ENCODE data around the gene MOK.

The MOK gene

GRCh38 chr14:102239231-102239630, 65.7 kb downstream of the MOK start:
- no peak for DNase-seq

DNA sequence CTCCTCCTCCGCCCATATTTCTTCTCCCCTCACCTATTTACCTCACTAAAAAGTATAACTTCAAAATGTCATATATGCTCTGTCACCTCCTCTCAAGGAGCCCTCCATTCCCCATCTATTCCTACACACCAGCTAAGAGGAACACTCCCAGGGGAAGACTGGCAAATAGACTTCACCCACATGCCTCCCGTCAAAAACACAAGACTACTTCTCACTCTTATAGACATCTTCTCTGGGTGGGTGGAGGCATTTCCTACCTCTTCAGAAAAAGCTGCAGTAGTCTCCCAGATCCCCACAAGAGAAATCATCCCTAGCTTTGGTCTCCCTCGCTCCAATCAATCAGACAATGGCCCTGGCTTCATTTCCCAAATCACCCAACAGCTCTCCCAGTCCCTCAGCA, 66.2 kb downstream of the MOK start:
- DNase-seq: no peak

DNA sequence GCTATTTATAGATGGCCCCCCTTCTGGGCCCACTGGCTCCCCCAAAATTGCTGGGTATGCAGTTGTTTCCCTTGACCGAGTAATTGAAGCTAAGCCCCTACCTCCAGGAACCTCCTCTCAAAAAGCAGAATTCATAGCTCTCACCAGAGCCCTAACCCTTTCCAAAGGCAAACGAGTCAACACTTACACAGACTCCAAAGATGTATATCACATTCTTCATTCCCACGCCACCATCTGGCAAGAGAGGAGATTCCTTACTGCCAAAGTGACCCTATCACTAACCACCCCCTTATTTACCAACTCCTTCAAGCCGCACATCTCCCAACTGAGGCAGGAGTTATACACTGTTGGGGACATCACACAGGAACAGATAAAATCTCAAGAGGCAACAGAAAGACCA, 66.8 kb downstream of the MOK start:
- no peak for DNase-seq

GRCh38 chr14:102236026-102236425, 68.9 kb downstream of the MOK start:
- no peak for DNase-seq

GRCh38 chr14:102235275-102235897, 69.6 kb downstream of the MOK start:
- DNase-seq: peak; percentile 70

DNA sequence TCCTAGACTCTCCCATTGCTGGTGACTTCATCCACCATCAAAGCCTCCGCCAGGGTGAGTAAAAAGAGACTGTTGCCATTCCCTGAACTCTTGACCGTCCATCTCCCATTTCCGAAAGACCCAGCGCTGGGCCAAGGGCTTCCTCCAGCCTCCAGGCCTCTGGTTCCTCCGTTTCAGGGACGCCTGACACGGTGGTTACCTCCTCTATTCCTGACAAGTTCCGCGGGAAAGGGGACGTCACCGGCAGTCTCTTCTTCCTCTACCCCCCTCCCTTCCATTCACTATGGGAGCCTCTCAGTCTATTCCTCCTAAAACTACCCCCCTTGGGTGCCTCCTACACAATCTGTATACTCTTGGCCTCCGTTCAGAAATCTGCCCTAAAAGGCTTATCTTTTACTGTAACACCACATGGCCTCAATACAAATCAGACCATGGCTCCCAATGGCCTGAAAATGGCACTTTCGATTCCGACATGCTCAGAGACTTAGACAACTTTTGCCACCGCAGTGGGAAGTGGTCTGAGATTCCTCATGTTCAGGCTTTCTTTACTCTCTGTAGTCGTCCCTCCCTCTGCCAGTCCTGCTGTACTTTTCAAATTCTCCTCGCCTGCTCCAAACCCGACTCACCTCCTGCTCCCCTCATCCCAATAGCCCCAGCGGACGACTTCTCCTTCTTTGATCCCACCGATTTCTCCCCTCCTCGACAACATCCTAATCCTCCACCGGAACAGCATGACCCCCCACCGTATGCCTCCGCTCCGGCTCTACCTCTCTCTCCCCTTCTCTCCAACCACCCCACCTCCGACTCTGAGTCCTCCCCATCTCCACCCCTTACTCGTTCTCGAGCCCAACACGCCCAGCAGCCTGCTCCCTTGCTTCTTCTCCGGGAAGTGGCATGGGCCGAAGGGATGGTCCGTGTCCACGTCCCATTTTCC, 70.4 kb downstream of the MOK start:
- no peak for DNase-seq

- no peak for DNase-seq
Measured at GRCh38 chr14:102233081-102233480, 71.9 kb downstream of the MOK start.

DNA sequence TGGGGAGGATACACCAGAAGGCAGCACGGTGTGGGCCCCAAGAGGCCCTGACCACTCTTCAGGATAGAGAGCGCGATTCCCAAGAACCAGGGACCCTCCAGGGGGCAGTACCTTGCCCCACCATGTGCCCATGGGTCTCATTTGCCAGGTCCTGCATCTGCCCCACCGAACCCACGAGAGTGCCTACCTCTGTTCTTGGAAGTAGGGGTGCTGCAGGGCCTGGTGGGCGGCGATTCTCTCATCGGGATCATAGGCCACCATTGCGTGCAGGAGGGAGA, 72.7 kb downstream of the MOK start:
- no peak for DNase-seq

GRCh38 chr14:102231476-102232347, 73.3 kb downstream of the MOK start:
- no peak for DNase-seq

DNA sequence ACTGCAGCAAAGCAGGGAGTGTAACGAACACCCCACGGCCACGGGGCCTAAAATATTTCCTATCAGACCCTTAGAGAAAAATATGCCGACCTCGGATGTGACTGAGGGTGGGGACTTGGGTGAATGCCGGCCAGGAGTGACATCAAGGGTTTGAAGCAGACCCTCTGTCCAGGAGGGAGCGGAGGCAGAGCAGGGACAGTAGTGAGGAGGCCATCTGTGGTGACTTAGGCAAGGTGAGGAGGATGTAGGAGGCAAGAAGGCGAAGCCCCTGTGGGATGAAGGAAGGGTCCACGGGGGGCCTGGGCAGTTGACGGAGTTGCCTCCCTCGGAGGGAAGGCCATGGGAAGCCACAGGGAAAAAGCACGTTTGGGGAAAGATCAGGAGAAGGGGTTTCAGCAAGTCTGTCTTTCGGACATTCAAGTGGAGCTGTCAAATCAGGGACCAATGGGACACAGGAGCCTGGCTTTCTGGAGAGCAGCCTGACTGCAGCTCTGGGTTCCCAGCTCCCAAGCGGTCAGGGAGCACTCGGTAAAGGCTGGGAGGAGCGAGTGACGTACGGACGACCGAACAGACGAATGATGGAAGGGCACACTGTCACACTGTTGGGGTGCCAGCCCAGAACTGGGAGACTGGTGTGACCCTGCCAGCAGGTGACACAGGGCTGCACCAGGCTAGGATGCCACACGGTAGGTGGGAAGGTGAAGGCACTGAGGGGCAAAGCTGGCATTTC, 74.3 kb downstream of the MOK start:
- no peak for DNase-seq

DNA sequence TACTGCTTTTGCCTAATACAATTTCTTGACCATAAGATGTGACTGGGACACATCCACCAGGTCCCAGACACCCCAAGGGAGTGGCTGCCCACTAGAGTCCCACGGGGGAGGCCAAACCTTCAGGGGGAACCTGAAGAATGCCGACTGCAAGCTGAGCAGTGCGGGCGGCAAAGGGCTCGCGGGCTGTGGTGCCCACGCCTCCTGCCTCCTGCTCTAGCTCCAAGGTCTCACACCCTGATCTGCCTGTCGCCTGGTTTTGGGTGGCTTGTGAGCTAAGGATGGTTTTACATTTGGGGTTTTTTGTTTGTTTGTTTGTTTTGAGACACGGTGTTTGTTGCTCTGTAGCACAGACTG, 75.2 kb downstream of the MOK start:
- DNase-seq: no peak

GRCh38 chr14:102229071-102229738, 75.8 kb downstream of the MOK start:
- no peak for DNase-seq

DNA sequence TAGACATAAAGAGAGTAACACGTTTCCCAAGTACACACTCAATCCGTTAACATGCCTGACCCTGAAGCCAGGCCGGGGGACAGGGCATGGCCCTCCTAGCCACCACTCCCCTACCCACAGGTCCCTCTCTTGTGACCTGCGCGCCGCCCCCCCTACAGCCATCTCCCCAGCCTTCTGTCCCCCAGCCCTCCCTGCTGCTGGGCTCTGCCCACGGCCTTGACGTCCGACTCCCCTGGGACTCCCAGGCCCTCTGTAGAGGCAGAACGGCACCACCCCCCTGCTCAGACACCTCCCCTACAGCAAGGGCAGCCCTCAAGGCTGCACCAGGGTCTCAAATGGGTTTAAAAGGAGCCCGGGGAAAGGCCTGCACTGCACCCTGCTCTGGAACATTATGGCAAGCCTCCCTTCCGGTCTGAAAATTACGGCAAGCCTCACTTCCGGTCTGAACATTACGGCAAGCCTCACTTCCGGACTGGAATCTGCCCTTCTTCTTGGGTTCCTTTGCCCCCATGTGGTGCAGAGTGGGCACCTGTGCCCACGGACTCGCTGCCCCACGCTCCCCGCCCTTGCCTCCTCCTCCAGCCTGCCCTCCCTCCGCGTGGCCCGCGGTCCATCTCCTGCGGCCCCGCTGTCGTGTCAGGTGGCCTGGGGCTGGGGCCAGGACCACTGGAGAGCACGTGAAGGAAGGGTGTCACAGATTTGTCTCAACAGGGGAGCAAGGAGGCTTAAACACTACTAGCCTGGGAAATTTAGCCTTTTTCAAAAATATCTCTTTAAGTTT, 77.6 kb downstream of the MOK start:
- no peak for DNase-seq

DNA sequence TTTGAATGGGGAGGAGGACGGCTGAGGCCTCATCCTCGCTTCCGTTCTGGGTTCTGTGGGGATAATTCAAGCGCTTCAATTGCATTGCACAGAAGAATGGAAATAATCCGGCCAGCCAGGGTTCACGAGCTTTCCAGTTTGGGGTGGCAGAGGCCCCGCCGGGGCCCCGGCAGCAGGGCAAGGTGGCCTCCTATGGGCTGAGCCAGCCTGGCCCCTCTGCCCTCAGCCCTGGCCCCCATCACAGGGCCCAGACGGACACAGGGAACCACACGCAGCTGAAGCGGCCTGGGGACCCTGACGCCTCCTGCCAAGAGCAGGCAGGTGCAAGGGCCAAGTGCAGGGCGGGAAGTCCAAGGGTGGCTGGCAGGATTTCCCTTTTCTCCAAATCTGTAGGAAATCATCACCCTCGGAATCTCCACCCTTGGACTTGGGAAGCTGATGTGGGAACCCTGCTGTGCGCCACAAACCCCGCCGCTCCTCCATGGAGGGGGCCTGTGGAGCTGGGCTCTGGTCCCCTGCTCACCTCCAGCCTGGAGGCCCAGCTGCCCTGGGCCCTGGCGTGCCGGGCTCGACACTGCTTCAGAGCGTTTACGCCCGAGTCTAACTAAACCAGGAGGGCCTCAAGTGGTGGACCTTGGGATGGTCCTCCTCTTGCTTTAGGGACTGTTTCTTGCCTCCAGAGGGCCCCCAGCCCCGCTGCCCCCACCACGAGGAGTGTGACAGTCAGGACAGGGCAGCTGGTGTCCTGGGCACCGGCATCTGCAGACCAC, 78.4 kb downstream of the MOK start:
- DNase-seq: no peak

DNA sequence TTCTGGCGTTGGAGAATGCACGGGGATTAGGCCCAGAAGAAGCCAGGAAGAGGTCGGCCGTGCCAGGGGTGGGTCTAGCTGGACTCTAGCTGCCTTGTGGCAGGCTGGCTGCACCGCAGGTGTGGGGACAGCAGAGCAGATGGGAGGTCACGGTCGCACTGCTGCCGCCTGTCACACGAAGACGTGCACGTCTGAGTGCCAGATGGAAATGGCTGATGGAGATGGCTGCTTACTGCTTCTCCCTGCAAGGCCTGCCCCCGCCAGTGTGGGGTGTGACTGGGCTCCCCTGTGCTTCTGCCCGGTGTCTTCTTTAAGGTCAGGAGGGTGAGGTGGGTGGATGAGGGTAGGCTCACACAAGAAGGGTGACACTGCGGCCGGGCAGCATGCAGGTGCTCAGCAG, 79.0 kb downstream of the MOK start:
- no peak for DNase-seq

- no peak for DNase-seq
Measured at GRCh38 chr14:102225386-102225785, 79.6 kb downstream of the MOK start.

- DNase-seq: no peak
Measured at GRCh38 chr14:102223682-102224081, 81.3 kb downstream of the MOK start.

GRCh38 chr14:102222751-102223150, 82.2 kb downstream of the MOK start:
- DNase-seq: no peak

DNA sequence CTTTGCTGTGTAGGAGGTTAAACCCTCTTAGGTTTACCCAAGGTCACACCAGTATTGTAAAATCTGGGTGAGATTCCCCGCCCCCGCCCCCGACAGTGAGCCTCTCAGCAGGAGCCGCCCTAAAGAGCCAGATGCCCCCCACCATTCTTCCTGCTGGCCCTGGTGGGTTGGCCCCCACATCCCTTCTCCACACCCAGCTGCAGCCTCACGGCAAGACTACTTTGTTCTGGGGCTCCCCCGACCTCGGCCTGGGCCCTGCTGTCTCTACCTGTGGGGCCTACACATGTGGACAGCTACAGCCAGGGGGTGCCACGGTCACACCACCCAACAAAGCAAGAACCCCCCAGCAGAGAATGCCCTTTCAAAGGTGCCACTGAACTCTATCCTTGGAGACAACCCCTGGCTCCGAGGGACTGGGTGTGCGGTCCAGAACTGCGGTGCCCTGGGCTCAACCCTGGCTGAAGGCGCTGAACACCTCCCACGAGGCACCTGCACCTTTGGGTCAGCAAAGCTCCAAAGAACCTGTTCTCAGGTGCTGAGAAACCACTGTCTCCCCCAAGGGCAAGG, 82.9 kb downstream of the MOK start:
- DNase-seq: no peak

- no peak for DNase-seq
Measured at GRCh38 chr14:102221026-102221425, 83.9 kb downstream of the MOK start.

- no peak for DNase-seq
Measured at GRCh38 chr14:102220031-102220430, 84.9 kb downstream of the MOK start.
